ENCODE measurements around the gene VWA3B.

VWA3B gene

GRCh38 chr2:98149333-98149697 lies 62.3 kb downstream of the VWA3B start:
- Histone ChIP-seq H4K20me1 (ENCODE audit: low read depth, low read length) (no peaks in the 10 kb centered on the region), H3K36me3 (ENCODE audit: low read length) (no peaks in the 10 kb centered on the region), H3K27me3 (ENCODE audit: low read length) (no peaks in the 10 kb centered on the region), H3K79me2 (ENCODE audit: insufficient read depth, low read length) (no peaks in the 10 kb centered on the region), H3K9me2 (replicated peaks; ENCODE audit: insufficient read depth, low read length) (no peaks in the 10 kb centered on the region), H3K4me3 (ENCODE audit: insufficient read depth, low read length, poor library complexity, severe bottlenecking) (no peak overlapping the region), H3K4me2 (ENCODE audit: low read depth, low read length, poor library complexity, severe bottlenecking) (no peak overlapping the region), H3F3A (ENCODE audit: insufficient read depth) (no peaks in the 10 kb centered on the region), H2AFZ (ENCODE audit: low read depth, low read length, severe bottlenecking) (no peak overlapping the region), H3K9ac (ENCODE audit: low read length) (no peak overlapping the region), H3K27ac (ENCODE audit: low read depth, low read length) (no peak overlapping the region), H3K9me3 (ENCODE audit: insufficient read depth, low read length) (no peaks in the 10 kb centered on the region)
- TF ChIP-seq CTCF (IDR thresholded peaks at IDR 0.05; ENCODE audit: insufficient read depth, low read length, poor library complexity, severe bottlenecking) (no peak), EZH2phosphoT487 (conservative IDR thresholded peaks at IDR 0.05; ENCODE audit: low read length) (no peak)

- no peak overlapping the region for H3K4me3 ChIP-seq (ENCODE audit: insufficient read depth, low read length, poor library complexity, severe bottlenecking)
- no peaks in the 10 kb centered on the region for H4K20me1 ChIP-seq (ENCODE audit: low read depth, low read length)
- H3K79me2 ChIP-seq (ENCODE audit: insufficient read depth, low read length), result no peaks in the 10 kb centered on the region
- no peak overlapping the region for H3K9ac ChIP-seq (ENCODE audit: low read length)
- no peaks in the 10 kb centered on the region for H3K9me2 ChIP-seq (replicated peaks; ENCODE audit: insufficient read depth, low read length)
- no peak overlapping the region for H3K4me2 ChIP-seq (ENCODE audit: low read depth, low read length, poor library complexity, severe bottlenecking)
- no peaks in the 10 kb centered on the region for H3F3A ChIP-seq (ENCODE audit: insufficient read depth)
- H3K9me3 ChIP-seq (ENCODE audit: insufficient read depth, low read length), result no peaks in the 10 kb centered on the region
- no peaks in the 10 kb centered on the region for H3K27me3 ChIP-seq (ENCODE audit: low read length)
- TF ChIP-seq EZH2phosphoT487 (conservative IDR thresholded peaks at IDR 0.05; ENCODE audit: low read length) (no peak), CTCF (IDR thresholded peaks at IDR 0.05; ENCODE audit: insufficient read depth, low read length, poor library complexity, severe bottlenecking) (no peak)
- H2AFZ ChIP-seq (ENCODE audit: low read depth, low read length, severe bottlenecking), result no peak overlapping the region
- no peak overlapping the region for H3K27ac ChIP-seq (ENCODE audit: low read depth, low read length)
- H3K36me3 ChIP-seq (ENCODE audit: low read length), result no peaks in the 10 kb centered on the region
Measured at GRCh38 chr2:98153481-98153880, 66.5 kb downstream of the VWA3B start.

GRCh38 chr2:98155291-98155690 lies 68.3 kb downstream of the VWA3B start:
- Histone ChIP-seq H3K36me3 (ENCODE audit: low read length) (no peaks in the 10 kb centered on the region), H3K9me2 (replicated peaks; ENCODE audit: insufficient read depth, low read length) (no peaks in the 10 kb centered on the region), H3K27ac (ENCODE audit: low read depth, low read length) (no peak overlapping the region), H3K27me3 (ENCODE audit: low read length) (no peaks in the 10 kb centered on the region), H2AFZ (ENCODE audit: low read depth, low read length, severe bottlenecking) (no peak overlapping the region), H4K20me1 (ENCODE audit: low read depth, low read length) (no peaks in the 10 kb centered on the region), H3K79me2 (ENCODE audit: insufficient read depth, low read length) (no peaks in the 10 kb centered on the region), H3K9me3 (ENCODE audit: insufficient read depth, low read length) (no peaks in the 10 kb centered on the region), H3K4me2 (ENCODE audit: low read depth, low read length, poor library complexity, severe bottlenecking) (no peak overlapping the region), H3F3A (ENCODE audit: insufficient read depth) (no peaks in the 10 kb centered on the region), H3K9ac (ENCODE audit: low read length) (no peak overlapping the region), H3K4me3 (ENCODE audit: insufficient read depth, low read length, poor library complexity, severe bottlenecking) (no peak overlapping the region)
- TF ChIP-seq CTCF (IDR thresholded peaks at IDR 0.05; ENCODE audit: insufficient read depth, low read length, poor library complexity, severe bottlenecking) (no peak), EZH2phosphoT487 (conservative IDR thresholded peaks at IDR 0.05; ENCODE audit: low read length) (no peak)

GRCh38 chr2:98155716-98156115 lies 68.7 kb downstream of the VWA3B start:
- no peaks in the 10 kb centered on the region for H3K79me2 ChIP-seq (ENCODE audit: insufficient read depth, low read length)
- H3K36me3 ChIP-seq (ENCODE audit: low read length), result no peaks in the 10 kb centered on the region
- H3F3A ChIP-seq (ENCODE audit: insufficient read depth), result no peaks in the 10 kb centered on the region
- no peak overlapping the region for H3K4me2 ChIP-seq (ENCODE audit: low read depth, low read length, poor library complexity, severe bottlenecking)
- no peak for TF ChIP-seq EZH2phosphoT487 (conservative IDR thresholded peaks at IDR 0.05; ENCODE audit: low read length)
- no peak for TF ChIP-seq CTCF (IDR thresholded peaks at IDR 0.05; ENCODE audit: insufficient read depth, low read length, poor library complexity, severe bottlenecking)
- H3K4me3 ChIP-seq (ENCODE audit: insufficient read depth, low read length, poor library complexity, severe bottlenecking), result no peak overlapping the region
- no peak overlapping the region for H3K27ac ChIP-seq (ENCODE audit: low read depth, low read length)
- H3K9me2 ChIP-seq (replicated peaks; ENCODE audit: insufficient read depth, low read length), result no peaks in the 10 kb centered on the region
- no peak overlapping the region for H3K9ac ChIP-seq (ENCODE audit: low read length)
- H3K9me3 ChIP-seq (ENCODE audit: insufficient read depth, low read length), result no peaks in the 10 kb centered on the region
- H2AFZ ChIP-seq (ENCODE audit: low read depth, low read length, severe bottlenecking), result no peak overlapping the region
- H3K27me3 ChIP-seq (ENCODE audit: low read length), result no peaks in the 10 kb centered on the region
- H4K20me1 ChIP-seq (ENCODE audit: low read depth, low read length), result no peaks in the 10 kb centered on the region
